ENCODE results near the gene CRABP2.

GRCh38 chr1:156721131-156721530, 15.7 kb upstream of the CRABP2 start:
- TF ChIP-seq EZH2phosphoT487 (IDR thresholded peaks at IDR 0.05) (no peak), CTCF (IDR thresholded peaks at IDR 0.05) (no peak), EZH2 (IDR thresholded peaks at IDR 0.05) (no peak)
